Measurements from ENCODE around the gene COQ8A. TPM values are rescaled to one million over a fixed set of nuclear protein-coding genes. Genes with fewer than 3 reads are reported as not detected.

Gene COQ8A
- total RNA-seq, 4 donors from 2014 or later = 46.0 to 80.5 (median 67.7) TPM

DNA sequence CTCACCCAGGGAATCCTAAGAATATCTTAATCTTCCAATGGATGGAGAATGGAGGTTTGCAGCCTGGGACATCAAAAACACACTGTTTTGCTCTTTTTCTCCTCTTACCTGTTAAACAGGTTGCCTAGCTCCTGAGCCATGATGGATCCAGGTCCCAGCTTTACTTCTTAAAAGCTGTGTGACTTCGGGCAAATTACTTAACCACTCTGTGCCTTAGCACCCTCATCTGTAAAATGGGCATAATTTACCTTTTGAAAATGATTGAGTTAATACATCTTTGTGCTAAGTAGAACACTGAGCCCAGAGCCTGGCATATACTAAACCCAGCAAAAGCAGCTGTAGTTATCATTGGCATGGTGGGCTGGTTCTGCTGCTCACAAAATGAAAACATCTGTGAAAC is 10.2 kb downstream of the COQ8A start:
- Histone ChIP-seq H3K27ac (no peak overlapping the region), H3K4me3 (no peak overlapping the region), H3K36me3 (no peaks in the 10 kb centered on the region), H3K4me1 (peaks cover 15 to 27% (median 22%) of the 10 kb centered on the region in 4 donors), H3K9me3 (no peaks in the 10 kb centered on the region), H3K27me3 (no peaks in the 10 kb centered on the region)
- no peak for DNase-seq
- WGBS, 2 donors (ENCODE audit: low coverage in 1 of 2) = 96% methylated on average over 1 of the region's 1 CpG; no CpG with 5 or more reads in 1 of the 2 donors
- in situ Hi-C loops (cut with MboI; ENCODE audit: low pct_ligation_motif_present in 1 of 4, low pct_unique_long_range_greater_than_20kb in 1 of 4, low sequenced_read_pairs in 3 of 4) (no loop called here), intact Hi-C loops (cut with DNase I; ENCODE audit: low total_unique reads) (no loop called here)
- no peak for TF ChIP-seq EP300 (IDR thresholded peaks at IDR 0.05; ENCODE audit: low read depth)
- TF ChIP-seq POLR2AphosphoS5 (IDR thresholded peaks at IDR 0.05) = no peak
- TF ChIP-seq, protein P1, sequence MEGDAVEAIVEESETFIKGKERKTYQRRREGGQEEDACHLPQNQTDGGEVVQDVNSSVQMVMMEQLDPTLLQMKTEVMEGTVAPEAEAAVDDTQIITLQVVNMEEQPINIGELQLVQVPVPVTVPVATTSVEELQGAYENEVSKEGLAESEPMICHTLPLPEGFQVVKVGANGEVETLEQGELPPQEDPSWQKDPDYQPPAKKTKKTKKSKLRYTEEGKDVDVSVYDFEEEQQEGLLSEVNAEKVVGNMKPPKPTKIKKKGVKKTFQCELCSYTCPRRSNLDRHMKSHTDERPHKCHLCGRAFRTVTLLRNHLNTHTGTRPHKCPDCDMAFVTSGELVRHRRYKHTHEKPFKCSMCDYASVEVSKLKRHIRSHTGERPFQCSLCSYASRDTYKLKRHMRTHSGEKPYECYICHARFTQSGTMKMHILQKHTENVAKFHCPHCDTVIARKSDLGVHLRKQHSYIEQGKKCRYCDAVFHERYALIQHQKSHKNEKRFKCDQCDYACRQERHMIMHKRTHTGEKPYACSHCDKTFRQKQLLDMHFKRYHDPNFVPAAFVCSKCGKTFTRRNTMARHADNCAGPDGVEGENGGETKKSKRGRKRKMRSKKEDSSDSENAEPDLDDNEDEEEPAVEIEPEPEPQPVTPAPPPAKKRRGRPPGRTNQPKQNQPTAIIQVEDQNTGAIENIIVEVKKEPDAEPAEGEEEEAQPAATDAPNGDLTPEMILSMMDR (IDR thresholded peaks at IDR 0.05) = no peak
- no peak for TF ChIP-seq POLR2A (IDR thresholded peaks at IDR 0.05)

- Histone ChIP-seq H3K9me3 (no peaks in the 10 kb centered on the region), H3K4me3 (no peak overlapping the region), H3K36me3 (no peaks in the 10 kb centered on the region), H3K27me3 (no peaks in the 10 kb centered on the region), H3K4me1 (peaks cover 12 to 22% (median 16%) of the 10 kb centered on the region in 4 donors), H3K27ac (no peak overlapping the region)
- in situ Hi-C loops (cut with MboI; ENCODE audit: low pct_ligation_motif_present in 1 of 4, low pct_unique_long_range_greater_than_20kb in 1 of 4, low sequenced_read_pairs in 3 of 4) (no loop called here), intact Hi-C loops (cut with DNase I; ENCODE audit: low total_unique reads) (no loop called here)
- TF ChIP-seq POLR2A (IDR thresholded peaks at IDR 0.05) (no peak), EP300 (IDR thresholded peaks at IDR 0.05; ENCODE audit: low read depth) (no peak), POLR2AphosphoS5 (IDR thresholded peaks at IDR 0.05) (no peak)
- TF ChIP-seq, protein P1 (IDR thresholded peaks at IDR 0.05) = no peak
- 40 to 69% methylated on average over 1 to 6 of the region's 6 CpGs for WGBS, 2 donors (ENCODE audit: low coverage in 1 of 2)
- no peak for DNase-seq
Observed at GRCh38 chr1:226950871-226951270, 10.8 kb downstream of the COQ8A start.

DNA sequence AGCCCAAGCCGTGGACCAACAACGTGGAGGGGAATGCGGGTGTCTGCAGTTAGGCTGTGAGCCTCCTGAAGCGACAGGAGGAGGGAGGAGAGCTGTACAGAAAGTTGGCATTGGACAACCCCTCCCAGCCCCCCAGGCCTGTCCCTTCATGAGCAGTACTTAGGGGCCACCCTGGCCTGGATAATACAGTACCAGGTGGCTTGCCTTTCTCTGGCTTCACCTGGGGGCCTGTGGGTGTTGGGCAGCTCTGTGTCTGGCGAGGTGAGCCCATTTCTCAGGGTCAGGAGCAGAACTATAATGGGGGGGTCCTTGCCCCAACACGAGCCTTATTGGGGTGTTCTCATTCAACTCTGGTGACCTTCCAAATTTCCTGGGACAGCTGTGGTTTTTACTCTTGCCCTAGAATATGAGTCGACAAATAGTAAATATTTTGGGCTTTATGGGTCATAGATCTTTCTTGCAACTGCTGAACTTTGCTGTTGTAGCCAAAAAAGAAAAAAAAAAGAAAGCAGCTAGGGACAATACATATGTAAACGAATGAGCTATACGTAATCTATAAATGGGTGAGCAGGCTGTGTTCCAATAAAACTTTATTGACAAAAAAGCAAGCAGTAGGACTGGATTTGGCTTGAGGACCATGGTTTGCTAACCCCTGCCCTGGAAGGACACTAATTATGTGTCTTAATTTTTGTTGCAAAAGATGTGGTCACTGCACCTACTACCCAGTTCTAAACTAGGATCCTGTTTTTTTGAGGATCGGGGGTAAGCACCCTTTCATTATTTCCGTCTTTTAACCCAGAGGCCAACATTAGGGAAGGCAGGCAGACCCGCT is 11.4 kb downstream of the COQ8A start:
- in situ Hi-C loops (cut with MboI; ENCODE audit: low pct_ligation_motif_present in 1 of 4, low pct_unique_long_range_greater_than_20kb in 1 of 4, low sequenced_read_pairs in 3 of 4) = no loop called here

GRCh38 chr1:226952118-226952441 is 12.0 kb downstream of the COQ8A start:
- Histone ChIP-seq H3K4me1 (peaks cover under 1 to 10% (median 4%) of the 10 kb centered on the region in 4 donors), H3K27ac (no peak overlapping the region), H3K4me3 (no peak overlapping the region), H3K36me3 (no peaks in the 10 kb centered on the region), H3K27me3 (no peaks in the 10 kb centered on the region), H3K9me3 (no peaks in the 10 kb centered on the region)
- in situ Hi-C loops (cut with MboI; ENCODE audit: low pct_ligation_motif_present in 1 of 4, low pct_unique_long_range_greater_than_20kb in 1 of 4, low sequenced_read_pairs in 3 of 4) = no loop called here
- TF ChIP-seq POLR2AphosphoS5 (IDR thresholded peaks at IDR 0.05) = no peak
- no peak for TF ChIP-seq EP300 (IDR thresholded peaks at IDR 0.05; ENCODE audit: low read depth)
- no peak for TF ChIP-seq POLR2A (IDR thresholded peaks at IDR 0.05)
- TF ChIP-seq, protein P1 (IDR thresholded peaks at IDR 0.05) = no peak
- intact Hi-C loops (cut with DNase I; ENCODE audit: low total_unique reads) = no loop called here
- no peak for DNase-seq
- 84 to 91% methylated on average over 2 to 3 of the region's 3 CpGs for WGBS, 2 donors (ENCODE audit: low coverage in 1 of 2)

More for the DNA sequence above, 11.4 kb downstream of the COQ8A start:
- DNase-seq = no peak
- no peaks in the 10 kb centered on the region for H3K36me3 ChIP-seq
- intact Hi-C loops (cut with DNase I; ENCODE audit: low total_unique reads) = no loop called here
- WGBS, 2 donors (ENCODE audit: low coverage in 1 of 2) = 81 to 86% methylated on average over 10 to 11 of the region's 12 CpGs
- TF ChIP-seq, protein P1 (IDR thresholded peaks at IDR 0.05) = no peak
- no peak for TF ChIP-seq POLR2AphosphoS5 (IDR thresholded peaks at IDR 0.05)
- TF ChIP-seq POLR2A (IDR thresholded peaks at IDR 0.05) = no peak
- TF ChIP-seq EP300 (IDR thresholded peaks at IDR 0.05; ENCODE audit: low read depth) = no peak
- H3K4me1 ChIP-seq = peaks cover 5 to 15% (median 10%) of the 10 kb centered on the region in 4 donors
- H3K27me3 ChIP-seq = no peaks in the 10 kb centered on the region
- no peaks in the 10 kb centered on the region for H3K9me3 ChIP-seq
- no peak overlapping the region for H3K4me3 ChIP-seq
- no peak overlapping the region for H3K27ac ChIP-seq
